ENCODE data around the gene RAB1A.
A peak's percentile ranks its signal among the peaks of the same experiment; 100 is the strongest.

Gene RAB1A

GRCh38 chr2:65107530-65107929, 22.4 kb downstream of the RAB1A start:
- H3K4me3 ChIP-seq (ENCODE audit: low read length), result no peak overlapping the region
- TF ChIP-seq, protein P1, sequence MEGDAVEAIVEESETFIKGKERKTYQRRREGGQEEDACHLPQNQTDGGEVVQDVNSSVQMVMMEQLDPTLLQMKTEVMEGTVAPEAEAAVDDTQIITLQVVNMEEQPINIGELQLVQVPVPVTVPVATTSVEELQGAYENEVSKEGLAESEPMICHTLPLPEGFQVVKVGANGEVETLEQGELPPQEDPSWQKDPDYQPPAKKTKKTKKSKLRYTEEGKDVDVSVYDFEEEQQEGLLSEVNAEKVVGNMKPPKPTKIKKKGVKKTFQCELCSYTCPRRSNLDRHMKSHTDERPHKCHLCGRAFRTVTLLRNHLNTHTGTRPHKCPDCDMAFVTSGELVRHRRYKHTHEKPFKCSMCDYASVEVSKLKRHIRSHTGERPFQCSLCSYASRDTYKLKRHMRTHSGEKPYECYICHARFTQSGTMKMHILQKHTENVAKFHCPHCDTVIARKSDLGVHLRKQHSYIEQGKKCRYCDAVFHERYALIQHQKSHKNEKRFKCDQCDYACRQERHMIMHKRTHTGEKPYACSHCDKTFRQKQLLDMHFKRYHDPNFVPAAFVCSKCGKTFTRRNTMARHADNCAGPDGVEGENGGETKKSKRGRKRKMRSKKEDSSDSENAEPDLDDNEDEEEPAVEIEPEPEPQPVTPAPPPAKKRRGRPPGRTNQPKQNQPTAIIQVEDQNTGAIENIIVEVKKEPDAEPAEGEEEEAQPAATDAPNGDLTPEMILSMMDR (IDR thresholded peaks at IDR 0.05; ENCODE audit: insufficient read depth, low read depth, low read length, missing control alignments), result no peak
- no peak for DNase-seq (ENCODE audit: low read depth)

- DNase-seq (ENCODE audit: low read depth), result no peak
- TF ChIP-seq, protein P1 (IDR thresholded peaks at IDR 0.05; ENCODE audit: insufficient read depth, low read depth, low read length, missing control alignments), result no peak
- H3K4me3 ChIP-seq (ENCODE audit: low read length), result no peak overlapping the region
Observed at GRCh38 chr2:65103013-65103715, 26.7 kb downstream of the RAB1A start.

DNA sequence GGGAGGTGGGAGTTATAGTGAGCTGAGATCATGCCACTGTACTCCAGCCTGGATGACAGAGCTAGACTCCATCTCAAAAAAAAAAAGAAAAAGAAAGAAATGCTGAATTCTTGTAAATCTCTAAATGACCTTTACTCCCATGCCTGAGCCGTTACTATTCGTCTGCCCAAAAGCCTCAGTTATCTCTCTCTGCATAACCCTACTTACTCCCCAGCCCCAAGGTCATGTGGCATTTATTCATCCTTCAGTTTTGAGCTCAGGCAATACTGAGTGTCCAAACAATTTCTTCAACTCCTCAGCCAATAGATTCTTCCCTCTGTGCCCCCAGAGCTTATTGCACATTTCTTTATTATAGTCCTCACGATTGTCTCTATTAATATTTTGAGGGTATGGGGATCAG, 28.8 kb downstream of the RAB1A start:
- DNase-seq (ENCODE audit: low read depth), result no peak
- TF ChIP-seq, protein P1 (IDR thresholded peaks at IDR 0.05; ENCODE audit: insufficient read depth, low read depth, low read length, missing control alignments), result no peak
- H3K4me3 ChIP-seq (ENCODE audit: low read length), result no peak overlapping the region

DNA sequence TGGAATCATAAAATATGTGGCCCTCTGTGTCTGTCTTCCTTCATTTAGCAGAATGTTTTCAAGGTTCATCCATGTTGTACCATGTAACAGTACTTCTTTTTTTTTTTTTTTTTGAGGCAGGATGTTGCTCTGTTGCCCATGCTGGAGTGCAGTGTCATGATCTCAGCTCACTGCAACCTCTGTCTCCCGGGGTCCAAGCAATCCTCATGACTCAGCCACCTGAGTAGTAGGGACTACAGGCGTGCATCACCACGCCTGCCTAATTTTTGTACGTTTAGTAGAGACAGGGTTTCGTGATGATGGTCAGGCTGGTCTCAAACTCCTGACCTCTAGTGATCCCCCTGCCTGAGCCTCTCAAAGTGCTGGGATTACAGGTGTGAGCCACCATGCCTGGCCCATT, 31.2 kb downstream of the RAB1A start:
- peak; percentile 21 for DNase-seq (ENCODE audit: low read depth)
- no peak overlapping the region for H3K4me3 ChIP-seq (ENCODE audit: low read length)
- TF ChIP-seq, protein P1 (IDR thresholded peaks at IDR 0.05; ENCODE audit: insufficient read depth, low read depth, low read length, missing control alignments), result no peak

GRCh38 chr2:65097844-65098243, 32.1 kb downstream of the RAB1A start:
- TF ChIP-seq, protein P1 (IDR thresholded peaks at IDR 0.05; ENCODE audit: insufficient read depth, low read depth, low read length, missing control alignments), result no peak
- no peak overlapping the region for H3K4me3 ChIP-seq (ENCODE audit: low read length)
- DNase-seq (ENCODE audit: low read depth), result no peak

DNA sequence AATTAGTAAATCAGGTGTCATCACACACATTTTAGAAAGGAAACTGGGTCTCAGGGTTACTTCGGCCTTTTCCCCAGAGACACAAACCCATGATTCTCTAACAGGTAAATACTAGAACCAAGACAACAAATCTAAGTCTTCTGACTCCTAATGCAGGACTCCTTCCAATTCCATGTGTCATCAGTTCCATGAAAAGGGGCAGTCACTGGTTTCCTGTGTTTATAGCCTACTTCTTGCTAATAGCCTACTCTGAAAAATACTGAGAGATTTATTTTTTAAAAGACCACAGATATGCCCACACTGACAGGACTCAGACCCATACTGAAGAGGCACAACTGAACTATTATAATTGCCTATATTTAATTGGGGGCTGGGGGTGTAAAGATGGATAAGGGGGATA, 33.0 kb downstream of the RAB1A start:
- TF ChIP-seq, protein P1 (IDR thresholded peaks at IDR 0.05; ENCODE audit: insufficient read depth, low read depth, low read length, missing control alignments), result no peak
- DNase-seq (ENCODE audit: low read depth), result no peak
- no peak overlapping the region for H3K4me3 ChIP-seq (ENCODE audit: low read length)

- no peak for DNase-seq (ENCODE audit: low read depth)
- no peak overlapping the region for H3K4me3 ChIP-seq (ENCODE audit: low read length)
- TF ChIP-seq, protein P1 (IDR thresholded peaks at IDR 0.05; ENCODE audit: insufficient read depth, low read depth, low read length, missing control alignments), result no peak
Observed at GRCh38 chr2:65093211-65093610, 36.7 kb downstream of the RAB1A start.

Measured in epithelial cell of esophagus (primary cell).